PC-9 (cell line): ENCODE results near the gene AIRE.

Source experiments
- EZH2 ChIP-seq: fragments of 200-600 bp; sonication (generic); IDR thresholded peaks from 2 replicates; pipeline ENCODE4 v1.8.0; 2017; ENCODE audit warnings: antibody characterized with exemption, low read depth
- TF ChIP-seq, protein P1 (sequence below): fragments of 200-600 bp; sonication (generic); conservative IDR thresholded peaks from 2 replicates; pipeline ENCODE4 v1.6.1; 2017; ENCODE audit warnings: mixed run types, antibody characterized with exemption, mild to moderate bottlenecking, moderate library complexity

DNA sequence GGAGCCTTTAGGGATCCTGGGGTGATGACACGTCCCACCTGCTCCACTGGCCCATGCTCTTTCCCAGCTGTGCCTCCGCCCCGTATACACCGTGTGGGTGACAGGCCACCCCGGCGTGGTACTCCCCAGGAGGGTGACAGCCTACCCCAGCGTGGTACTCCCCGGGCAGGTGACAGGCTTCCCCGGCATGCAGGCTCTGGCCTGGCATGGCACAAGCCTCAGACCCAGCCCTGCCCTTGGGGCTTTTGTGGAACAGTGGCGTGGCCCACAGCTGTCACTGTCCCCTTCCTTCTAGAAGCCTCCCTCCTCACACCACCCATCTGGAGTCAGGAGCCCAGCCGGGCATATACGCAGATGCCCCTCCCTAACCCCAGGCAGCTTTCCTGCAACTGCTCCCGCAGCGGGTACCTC is 9.5 kb downstream of the AIRE start:
- TF ChIP-seq, protein P1, sequence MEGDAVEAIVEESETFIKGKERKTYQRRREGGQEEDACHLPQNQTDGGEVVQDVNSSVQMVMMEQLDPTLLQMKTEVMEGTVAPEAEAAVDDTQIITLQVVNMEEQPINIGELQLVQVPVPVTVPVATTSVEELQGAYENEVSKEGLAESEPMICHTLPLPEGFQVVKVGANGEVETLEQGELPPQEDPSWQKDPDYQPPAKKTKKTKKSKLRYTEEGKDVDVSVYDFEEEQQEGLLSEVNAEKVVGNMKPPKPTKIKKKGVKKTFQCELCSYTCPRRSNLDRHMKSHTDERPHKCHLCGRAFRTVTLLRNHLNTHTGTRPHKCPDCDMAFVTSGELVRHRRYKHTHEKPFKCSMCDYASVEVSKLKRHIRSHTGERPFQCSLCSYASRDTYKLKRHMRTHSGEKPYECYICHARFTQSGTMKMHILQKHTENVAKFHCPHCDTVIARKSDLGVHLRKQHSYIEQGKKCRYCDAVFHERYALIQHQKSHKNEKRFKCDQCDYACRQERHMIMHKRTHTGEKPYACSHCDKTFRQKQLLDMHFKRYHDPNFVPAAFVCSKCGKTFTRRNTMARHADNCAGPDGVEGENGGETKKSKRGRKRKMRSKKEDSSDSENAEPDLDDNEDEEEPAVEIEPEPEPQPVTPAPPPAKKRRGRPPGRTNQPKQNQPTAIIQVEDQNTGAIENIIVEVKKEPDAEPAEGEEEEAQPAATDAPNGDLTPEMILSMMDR, result no peak
- TF ChIP-seq EZH2, result no peak
